GM21423 (cell line): ENCODE measurements around the gene LRIF1.
"Not testable (repeated sequence)": the region's sequence is repeated elsewhere in the genome, so short reads cannot be mapped to it uniquely, and the experiment has no call there.

Experiments used
- ATAC-seq: cut with Tn5 transposase; IDR thresholded peaks from one replicate; pipeline ENCODE4 v1.9.1; 2021; ENCODE audit warnings: mild to moderate bottlenecking, moderate library complexity; ENCODE audit not compliant: unreplicated experiment

Gene LRIF1

GRCh38 chr1:110963691-110964454 is at the start of gene LRIF1:
Gene LRIF1 (minus strand): TSS chr1:110963922. CDS start chr1:110963688, 234 bp downstream.
- peak; percentile 98 for ATAC-seq

GRCh38 chr1:111008031-111008430 is 44.3 kb upstream of the LRIF1 start:
- no peak for ATAC-seq

GRCh38 chr1:111006556-111006955 is 42.8 kb upstream of the LRIF1 start:
- ATAC-seq, result no peak

- ATAC-seq, result not testable (repeated sequence)
Measured at GRCh38 chr1:110999607-111000006, 35.9 kb upstream of the LRIF1 start.

- not testable (repeated sequence) for ATAC-seq
Measured at GRCh38 chr1:110992329-110992728, 28.6 kb upstream of the LRIF1 start.

GRCh38 chr1:110991295-110991694 is 27.6 kb upstream of the LRIF1 start:
- not testable (repeated sequence) for ATAC-seq

- no peak for ATAC-seq
Measured at GRCh38 chr1:110990541-110990940, 26.8 kb upstream of the LRIF1 start.

- no peak for ATAC-seq
Measured at GRCh38 chr1:110986407-110986891, 22.7 kb upstream of the LRIF1 start.

GRCh38 chr1:110982320-110982719 is 18.6 kb upstream of the LRIF1 start:
- ATAC-seq, result no peak

GRCh38 chr1:110979154-110979553 is 15.4 kb upstream of the LRIF1 start:
- ATAC-seq, result no peak

- no peak for ATAC-seq
Measured at GRCh38 chr1:110976089-110976488, 12.4 kb upstream of the LRIF1 start.

GRCh38 chr1:110975265-110975664 is 11.5 kb upstream of the LRIF1 start:
- no peak for ATAC-seq

- ATAC-seq, result no peak
Measured at GRCh38 chr1:110967256-110967655, 3.5 kb upstream of the LRIF1 start.

- no peak for ATAC-seq
Measured at GRCh38 chr1:110964455-110964903, 757 bp upstream of the LRIF1 start.

GRCh38 chr1:110962892-110963690 is 631 bp downstream of the LRIF1 start:
- peak; percentile 23 for ATAC-seq

GRCh38 chr1:110961902-110962301 is 1.8 kb downstream of the LRIF1 start:
- no peak for ATAC-seq

GRCh38 chr1:110960777-110961420 is 2.8 kb downstream of the LRIF1 start:
- no peak for ATAC-seq

- no peak for ATAC-seq
Measured at GRCh38 chr1:110957798-110958197, 5.9 kb downstream of the LRIF1 start.

GRCh38 chr1:110956586-110956985 is 7.1 kb downstream of the LRIF1 start:
- no peak for ATAC-seq

GRCh38 chr1:110953031-110953430 is 10.7 kb downstream of the LRIF1 start:
- ATAC-seq, result no peak

- ATAC-seq, result no peak
Measured at GRCh38 chr1:110952031-110952430, 11.7 kb downstream of the LRIF1 start.
